NB4 (cell line): Measurements from ENCODE around the gene SLC25A6.
"Not testable (repeated sequence)": the region's sequence is repeated elsewhere in the genome, so short reads cannot be mapped to it uniquely, and the experiment has no call there.

ENCODE experiments used
- DNase-seq: peaks from one replicate; pipeline ENCODE4 v3.0.0; 2010; ENCODE audit warnings: low read depth
- H3K4me3 ChIP-seq: one replicate; pipeline ENCODE4 v1.5.1; 2011; ENCODE audit warnings: mild to moderate bottlenecking, low read depth, low read length, moderate library complexity
- MAX ChIP-seq: IDR thresholded peaks from 2 replicates; pipeline ENCODE4 v1.6.1; 2011; ENCODE audit warnings: low read depth, low read length
- MYC ChIP-seq: IDR thresholded peaks from 2 replicates; pipeline ENCODE4 v1.6.1; 2011; ENCODE audit warnings: low read depth, low read length
- POLR2A ChIP-seq: IDR thresholded peaks from 2 replicates; pipeline ENCODE4 v1.6.1; 2011; ENCODE audit warnings: mild to moderate bottlenecking; ENCODE audit not compliant: insufficient read length; ENCODE audit errors: extremely low read depth
- TF ChIP-seq, protein P1 (sequence below): IDR thresholded peaks from one replicate; pipeline ENCODE4 v1.5.1; 2012; ENCODE audit warnings: low read depth, low read length

Gene SLC25A6

GRCh38 chrX:1430451-1430850, 38.5 kb upstream of the SLC25A6 start:
- no peak for TF ChIP-seq MAX
- no peak for TF ChIP-seq POLR2A
- no peak for TF ChIP-seq MYC
- TF ChIP-seq, protein P1, sequence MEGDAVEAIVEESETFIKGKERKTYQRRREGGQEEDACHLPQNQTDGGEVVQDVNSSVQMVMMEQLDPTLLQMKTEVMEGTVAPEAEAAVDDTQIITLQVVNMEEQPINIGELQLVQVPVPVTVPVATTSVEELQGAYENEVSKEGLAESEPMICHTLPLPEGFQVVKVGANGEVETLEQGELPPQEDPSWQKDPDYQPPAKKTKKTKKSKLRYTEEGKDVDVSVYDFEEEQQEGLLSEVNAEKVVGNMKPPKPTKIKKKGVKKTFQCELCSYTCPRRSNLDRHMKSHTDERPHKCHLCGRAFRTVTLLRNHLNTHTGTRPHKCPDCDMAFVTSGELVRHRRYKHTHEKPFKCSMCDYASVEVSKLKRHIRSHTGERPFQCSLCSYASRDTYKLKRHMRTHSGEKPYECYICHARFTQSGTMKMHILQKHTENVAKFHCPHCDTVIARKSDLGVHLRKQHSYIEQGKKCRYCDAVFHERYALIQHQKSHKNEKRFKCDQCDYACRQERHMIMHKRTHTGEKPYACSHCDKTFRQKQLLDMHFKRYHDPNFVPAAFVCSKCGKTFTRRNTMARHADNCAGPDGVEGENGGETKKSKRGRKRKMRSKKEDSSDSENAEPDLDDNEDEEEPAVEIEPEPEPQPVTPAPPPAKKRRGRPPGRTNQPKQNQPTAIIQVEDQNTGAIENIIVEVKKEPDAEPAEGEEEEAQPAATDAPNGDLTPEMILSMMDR: no peak
- H3K4me3 ChIP-seq: no peak overlapping the region
- DNase-seq: no peak

GRCh38 chrX:1427756-1428155, 35.8 kb upstream of the SLC25A6 start:
- TF ChIP-seq POLR2A: no peak
- TF ChIP-seq MAX: no peak
- no peak for TF ChIP-seq MYC
- TF ChIP-seq, protein P1: no peak
- DNase-seq: no peak
- H3K4me3 ChIP-seq: no peak overlapping the region

DNA sequence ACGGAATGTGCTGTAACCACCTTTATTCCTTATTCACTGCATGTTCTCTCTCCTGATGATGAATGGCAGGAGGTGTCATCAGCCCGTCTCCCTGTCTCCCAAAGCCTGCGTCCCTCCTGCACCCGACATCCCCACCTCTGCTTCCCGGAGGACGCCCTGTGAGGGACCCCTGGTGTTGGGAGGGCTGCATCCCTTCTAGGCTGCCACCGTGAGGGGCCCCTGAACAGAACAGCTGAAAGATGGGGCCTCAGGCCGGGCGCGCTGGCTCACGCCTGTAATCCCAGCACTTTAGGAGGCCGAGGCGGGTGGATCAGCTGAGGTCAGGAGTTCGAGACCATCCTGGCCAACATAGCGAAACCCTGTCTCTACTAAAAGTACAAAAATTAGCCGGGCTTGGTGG, 34.4 kb upstream of the SLC25A6 start:
- not testable (repeated sequence) for DNase-seq, H3K4me3 ChIP-seq

- no peak for DNase-seq
- H3K4me3 ChIP-seq: no peak overlapping the region
- TF ChIP-seq POLR2A: no peak
- no peak for TF ChIP-seq MYC
- TF ChIP-seq, protein P1: no peak
- no peak for TF ChIP-seq MAX
Observed at GRCh38 chrX:1425381-1425780, 33.5 kb upstream of the SLC25A6 start.

DNA sequence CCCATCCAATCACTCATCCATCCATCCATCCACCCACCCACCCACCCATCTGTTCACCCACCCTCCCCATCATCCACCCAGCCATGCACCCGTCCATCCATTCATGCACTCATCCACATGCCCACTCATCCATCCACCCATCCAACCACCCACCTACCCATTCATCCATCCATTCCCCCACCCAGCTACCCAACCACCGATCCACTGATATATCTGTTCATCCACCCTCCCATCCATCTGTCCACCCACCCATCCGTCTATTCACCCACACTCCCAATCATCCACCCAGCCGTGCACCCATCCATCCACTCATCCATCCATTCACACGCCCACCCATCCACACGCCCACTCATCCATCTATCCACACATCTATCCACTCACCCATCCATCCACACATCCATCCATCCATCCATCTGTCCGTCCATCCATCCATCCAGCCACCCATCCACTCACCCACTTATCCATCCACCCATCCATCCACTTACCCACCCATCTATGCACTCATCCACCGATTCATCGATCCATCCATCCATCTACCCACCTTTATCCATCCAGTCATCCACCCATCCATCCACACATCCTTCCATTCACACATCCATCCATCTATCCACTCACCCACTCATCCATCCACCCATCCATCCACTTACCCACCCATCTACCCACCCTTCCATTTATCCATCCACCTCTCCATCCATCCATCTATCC, 32.4 kb upstream of the SLC25A6 start:
- H3K4me3 ChIP-seq: no peak overlapping the region
- TF ChIP-seq MAX (no peak), POLR2A (no peak), MYC (no peak)
- TF ChIP-seq, protein P1: no peak
- no peak for DNase-seq

DNA sequence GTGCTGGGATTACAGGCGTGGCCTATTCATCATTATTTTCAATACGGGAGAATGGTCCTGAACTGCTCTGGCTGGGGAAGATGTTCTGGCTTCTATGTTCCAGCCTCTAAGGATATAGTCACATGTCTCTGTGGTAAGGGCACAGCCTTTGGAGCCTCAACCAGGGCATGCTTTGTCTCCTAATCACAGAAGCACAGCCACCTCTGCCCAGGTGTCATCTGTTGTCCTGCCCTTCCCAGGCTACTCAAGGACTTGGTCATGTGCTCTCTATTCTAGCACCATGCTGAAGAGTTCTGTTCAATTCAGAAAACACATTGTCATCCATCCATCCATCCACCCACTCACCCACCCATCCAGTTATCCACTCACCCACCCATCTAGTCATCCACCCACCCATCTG, 31.3 kb upstream of the SLC25A6 start:
- no peak for DNase-seq
- no peak overlapping the region for H3K4me3 ChIP-seq
- TF ChIP-seq, protein P1: no peak
- TF ChIP-seq MYC: no peak
- no peak for TF ChIP-seq POLR2A
- no peak for TF ChIP-seq MAX
